ENCODE data around the gene HEXIM2.
"Not testable (repeated sequence)": the region's sequence is repeated elsewhere in the genome, so short reads cannot be mapped to it uniquely, and the experiment has no call there.

HEXIM2 gene, protein sequence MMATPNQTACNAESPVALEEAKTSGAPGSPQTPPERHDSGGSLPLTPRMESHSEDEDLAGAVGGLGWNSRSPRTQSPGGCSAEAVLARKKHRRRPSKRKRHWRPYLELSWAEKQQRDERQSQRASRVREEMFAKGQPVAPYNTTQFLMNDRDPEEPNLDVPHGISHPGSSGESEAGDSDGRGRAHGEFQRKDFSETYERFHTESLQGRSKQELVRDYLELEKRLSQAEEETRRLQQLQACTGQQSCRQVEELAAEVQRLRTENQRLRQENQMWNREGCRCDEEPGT

DNA sequence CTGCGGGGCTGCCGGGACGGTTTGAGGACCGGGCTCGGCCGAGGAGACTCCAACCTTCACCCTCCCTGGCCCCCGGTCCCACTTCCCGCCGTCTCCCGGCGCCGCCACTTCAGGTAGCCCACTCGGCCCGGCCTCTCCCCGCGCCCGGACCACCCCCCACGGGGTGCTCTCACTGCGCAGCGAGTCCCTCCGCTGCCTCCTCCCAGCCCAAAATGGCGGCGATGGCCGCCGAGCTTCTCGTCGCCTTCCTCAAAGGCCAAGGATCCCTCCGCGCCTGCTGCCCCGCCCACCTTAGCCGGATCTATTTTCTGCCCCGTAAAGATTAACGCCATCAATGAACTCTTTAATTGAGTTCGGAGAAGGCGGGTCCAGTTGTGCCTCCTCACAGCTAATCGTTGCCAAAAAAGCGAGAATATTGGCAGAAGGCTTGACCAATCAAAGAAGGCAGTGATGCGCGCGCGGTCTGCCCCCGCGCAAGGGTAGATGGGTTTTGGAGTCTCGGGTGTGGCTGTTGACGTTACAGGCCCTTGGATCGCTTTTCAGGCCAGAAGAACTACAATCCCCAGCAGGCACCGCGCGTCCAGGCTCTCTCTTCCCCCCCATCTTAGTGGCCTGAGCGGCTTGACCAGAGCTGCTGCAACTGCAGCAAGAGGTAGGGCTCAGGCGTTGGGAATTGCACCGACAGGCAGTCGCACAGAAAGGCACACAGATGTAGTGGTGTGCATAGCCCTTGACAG lies at the start of gene HEXIM2:
HEXIM2 (plus strand) TSS at position 588 of the 737 bp plus-strand sequence. CDS start 919 bp downstream, outside the sequence.
- DNase-seq (ENCODE audit: low read depth in 2 of 2), result peak; percentile 93 to 98

DNA sequence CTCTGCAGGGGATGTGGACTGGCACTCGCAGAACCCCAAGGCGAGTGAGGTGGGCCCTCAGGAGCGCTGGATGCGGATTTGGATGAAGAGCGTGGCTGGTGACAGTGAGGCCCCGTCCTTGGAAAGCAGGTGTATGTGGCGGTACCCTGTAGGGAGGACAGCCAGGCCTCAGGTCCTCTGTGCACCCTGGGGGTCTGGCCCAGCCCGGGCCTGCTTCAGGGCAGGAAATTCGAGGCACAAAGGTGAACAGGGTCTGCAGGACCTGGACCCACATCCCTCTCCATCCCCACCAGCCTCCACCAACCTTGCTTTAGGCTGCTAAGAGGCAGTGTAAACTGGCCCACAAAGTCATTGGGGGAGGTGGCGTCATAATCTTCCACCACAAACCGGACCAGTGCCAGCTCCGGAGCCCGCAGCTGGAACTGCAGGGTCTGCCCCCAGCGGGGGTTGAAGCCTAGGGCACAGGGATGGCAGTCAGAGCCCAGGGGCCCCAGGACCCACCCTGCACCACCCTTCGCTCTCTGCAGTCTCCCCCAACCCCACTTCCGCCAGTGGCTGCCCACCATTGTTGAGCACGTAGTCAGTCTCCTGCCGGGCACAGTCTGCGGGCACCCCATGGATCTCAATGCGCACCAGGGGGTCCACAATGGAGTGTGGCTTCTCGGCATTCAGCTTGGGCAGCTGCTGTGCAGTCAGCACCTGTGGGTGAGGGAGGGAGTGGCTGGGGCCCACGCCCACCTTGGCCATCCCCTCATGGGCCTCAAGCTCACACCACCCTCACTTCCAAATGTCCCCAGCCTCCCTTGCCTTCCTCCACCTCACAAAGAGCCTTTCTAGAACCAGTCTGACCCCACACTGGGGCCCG lies 48.9 kb upstream of the HEXIM2 start:
- no peak for DNase-seq (ENCODE audit: low read depth in 2 of 2)

DNA sequence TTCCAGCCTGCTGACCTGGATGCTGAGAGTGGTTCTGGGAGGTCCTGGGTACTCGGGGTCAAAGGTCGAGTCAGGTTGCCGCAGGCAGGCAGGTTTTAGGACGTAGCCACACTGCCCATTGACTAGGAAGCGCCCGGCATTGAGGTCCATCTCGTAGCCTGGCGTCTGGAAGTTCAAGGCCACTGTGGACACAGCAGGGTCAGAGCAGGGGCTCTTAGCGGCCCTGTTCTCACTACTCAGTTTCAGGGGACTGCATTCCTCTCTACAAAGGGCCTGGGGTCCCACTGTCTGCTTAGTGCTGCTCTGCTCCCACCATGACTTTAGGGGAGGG lies 48.3 kb upstream of the HEXIM2 start:
- DNase-seq (ENCODE audit: low read depth in 2 of 2), result no peak

DNA sequence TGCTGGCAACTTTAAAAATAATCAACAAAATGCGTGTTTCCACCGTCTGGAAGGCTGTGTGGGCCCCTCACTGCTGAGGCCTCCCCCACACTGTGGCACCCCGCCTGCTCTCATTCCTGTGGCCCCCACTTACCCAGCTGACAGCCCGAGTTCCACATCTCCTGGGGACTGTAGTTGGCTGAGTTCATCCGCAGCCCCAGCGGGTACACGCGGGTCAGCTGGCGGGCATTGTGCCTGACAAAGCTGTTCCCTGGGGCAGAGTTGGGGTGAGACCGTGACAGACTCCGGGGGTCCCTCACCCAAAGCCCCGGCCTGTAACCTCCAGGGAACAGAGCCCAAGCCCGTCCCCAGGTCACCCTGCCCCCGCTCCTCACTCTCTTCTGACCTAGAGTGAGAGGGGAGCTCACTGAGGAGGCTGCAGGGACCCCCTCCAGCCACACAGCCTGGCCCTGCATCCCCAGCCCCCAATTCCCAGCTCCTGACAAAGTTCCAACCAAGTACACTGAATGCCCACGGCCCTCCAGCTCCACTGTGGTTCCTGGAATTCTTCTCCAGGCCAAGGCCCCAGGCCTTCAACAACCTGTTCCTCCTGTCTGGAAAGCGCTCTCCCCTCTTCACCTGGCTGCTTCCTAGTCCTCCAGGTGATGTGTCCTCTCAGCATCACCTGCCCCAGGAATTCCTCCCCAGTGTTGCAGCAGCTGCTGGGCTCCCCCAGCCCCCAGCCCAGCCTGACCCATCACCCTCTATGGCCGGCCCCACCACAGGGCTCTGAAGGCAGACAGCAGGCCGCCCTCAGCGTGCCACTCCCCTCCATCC lies 47.4 kb upstream of the HEXIM2 start:
- DNase-seq (ENCODE audit: low read depth in 2 of 2), result no peak

DNA sequence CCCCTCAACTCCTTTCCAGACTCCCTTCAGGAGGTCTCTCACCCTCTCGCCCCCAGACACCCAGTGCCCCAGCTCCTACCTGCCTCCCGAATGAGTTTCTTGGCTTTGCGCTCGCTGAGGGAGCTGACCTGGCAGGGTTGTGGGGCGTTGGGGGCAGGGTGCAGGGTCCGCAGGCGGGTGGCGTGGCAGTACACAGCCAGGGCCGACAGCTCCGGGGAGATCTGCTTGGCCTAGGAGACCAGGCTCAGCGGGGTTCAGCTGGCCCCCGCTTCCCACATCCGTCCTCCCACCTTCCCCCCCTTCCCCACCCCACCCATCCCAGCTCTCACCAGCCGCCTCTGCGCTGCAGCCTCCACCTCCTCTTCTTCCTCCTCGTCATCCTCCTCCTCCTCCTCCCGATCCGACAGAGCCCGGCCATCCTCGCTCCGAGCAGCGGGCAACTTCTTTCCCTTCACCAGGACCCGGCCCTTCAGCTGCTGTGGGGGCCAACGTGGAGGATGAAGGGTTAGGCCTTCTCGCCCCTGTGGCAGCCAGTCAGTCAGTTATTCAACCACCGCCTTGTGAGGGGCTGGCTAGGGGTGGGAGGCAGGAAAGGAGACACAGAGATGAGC lies 46.6 kb upstream of the HEXIM2 start:
- no peak for DNase-seq (ENCODE audit: low read depth in 2 of 2)

DNA sequence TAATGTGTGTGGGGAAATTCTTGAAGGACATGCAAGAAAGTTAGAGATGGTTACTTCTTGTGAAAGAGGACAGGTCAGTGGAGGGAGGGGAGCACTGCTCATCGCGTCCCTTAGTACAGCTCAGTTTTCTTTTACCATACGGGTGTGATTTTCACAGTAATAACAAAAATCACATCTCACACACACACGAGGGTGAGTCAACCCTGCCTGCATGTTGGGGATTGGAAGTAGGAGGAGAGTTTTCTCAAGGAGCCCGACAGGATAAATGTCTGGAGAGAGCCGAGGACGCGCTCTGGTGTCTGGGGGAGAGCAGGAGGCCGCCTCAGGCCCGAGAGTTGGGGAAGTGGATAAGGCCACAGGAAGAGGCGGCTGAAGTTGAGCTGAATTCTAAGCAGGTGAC lies 45.8 kb upstream of the HEXIM2 start:
- no peak for DNase-seq (ENCODE audit: low read depth in 2 of 2)

DNA sequence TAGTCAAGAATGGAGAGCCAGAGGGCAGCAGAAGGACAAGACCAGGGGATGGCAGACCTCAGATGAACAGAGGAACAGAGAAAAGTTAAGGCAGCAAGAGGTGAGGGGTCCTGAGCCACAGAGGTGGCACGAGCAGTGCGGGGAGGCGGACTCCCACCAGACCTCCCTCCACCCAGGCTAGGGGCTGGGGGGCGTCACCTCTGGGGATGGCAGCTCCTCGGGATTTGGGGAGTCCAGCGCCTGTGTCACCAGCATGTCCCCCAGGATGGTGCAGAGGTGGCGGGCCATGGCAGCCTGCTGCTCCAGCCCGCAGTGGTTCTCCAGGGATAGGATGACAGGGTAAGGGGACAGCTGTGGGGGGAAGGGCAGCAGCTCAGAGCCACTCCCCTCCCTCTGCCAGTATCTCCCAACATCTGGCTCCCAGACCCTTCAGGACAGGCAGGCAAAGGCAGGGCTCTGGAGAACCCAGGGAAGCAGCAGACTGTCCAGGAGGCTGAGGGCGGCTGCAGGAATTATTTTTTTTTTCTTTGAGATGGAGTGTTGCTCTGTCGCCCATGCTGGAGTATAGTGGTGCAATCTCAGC lies 45.1 kb upstream of the HEXIM2 start:
- no peak for DNase-seq (ENCODE audit: low read depth in 2 of 2)

DNA sequence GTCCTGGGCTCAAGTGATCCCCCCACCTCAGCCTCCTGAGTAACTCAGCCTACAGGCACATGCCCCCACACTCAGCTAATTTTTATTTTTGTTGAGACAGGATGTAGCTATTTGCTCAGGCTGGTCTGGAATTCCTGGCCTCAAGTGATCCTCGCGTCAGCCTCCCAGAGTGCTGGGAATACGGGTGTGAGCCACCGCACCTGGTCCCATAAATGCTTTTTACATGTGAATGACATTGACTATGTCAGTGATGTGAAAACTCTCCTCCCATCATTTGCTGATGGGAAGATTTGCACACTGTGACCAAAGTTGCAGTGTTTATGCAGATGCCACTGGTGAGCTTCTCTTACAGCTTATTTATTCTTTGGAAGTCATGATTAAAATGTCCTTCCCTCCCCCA lies 44.3 kb upstream of the HEXIM2 start:
- DNase-seq (ENCODE audit: low read depth in 2 of 2), result no peak

DNA sequence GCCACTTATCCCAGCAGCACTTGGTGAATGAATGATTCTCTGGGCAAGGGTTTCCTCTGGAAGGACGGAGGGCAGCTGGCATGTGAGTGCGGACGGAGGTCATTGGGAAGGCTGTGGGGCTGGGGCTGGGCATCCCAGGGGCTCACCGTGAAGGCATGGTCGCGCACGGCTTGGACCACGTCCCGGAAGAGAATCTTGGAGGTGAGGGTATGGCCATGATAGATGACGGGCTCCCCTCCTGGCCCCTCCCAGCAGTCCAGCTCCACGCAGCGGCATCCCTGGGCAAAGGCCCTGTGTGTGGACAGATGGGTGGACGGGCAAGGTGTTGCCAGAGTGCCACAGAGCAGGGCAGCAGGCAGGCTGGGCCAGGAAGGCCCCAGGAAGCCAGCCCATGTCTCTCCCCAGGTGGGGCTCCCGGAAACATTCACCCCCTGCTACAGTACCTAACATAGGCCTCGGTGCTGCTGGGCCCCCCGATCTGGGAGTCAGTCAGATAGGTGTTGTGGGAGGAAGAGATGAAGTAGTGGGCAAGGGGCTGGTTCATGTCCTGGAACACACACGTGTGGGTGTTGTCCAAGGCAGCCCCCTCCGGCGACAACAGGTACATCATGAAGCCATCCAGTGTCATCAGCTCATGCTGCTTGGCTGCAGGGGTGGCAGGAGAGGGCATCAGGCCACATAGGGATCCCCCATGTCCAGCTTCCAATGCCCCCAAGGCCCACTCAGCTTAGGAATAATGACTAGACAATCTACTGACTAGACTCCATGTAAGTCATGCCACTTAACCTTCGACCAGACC lies 43.6 kb upstream of the HEXIM2 start:
- no peak for DNase-seq (ENCODE audit: low read depth in 2 of 2)

DNA sequence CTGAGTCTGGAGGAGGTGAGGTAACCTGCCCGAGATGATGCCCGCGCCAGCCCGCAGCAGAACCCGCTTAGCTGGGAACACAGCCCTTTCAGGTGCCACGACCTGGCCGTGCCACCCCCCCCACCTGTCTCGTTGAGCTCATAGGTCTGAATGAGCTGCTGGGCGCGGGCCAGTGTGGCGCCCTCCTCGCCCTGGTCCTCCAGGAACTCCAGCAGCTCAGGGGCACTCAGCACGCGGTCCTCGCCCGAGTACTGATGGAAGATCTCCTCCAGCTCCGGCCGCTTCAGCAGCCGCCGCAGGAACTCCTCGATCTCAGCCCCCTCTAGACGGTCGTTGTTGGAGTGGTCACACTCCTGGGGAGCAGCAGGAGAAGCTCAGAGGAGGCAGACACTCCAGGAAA lies 43.0 kb upstream of the HEXIM2 start:
- no peak for DNase-seq (ENCODE audit: low read depth in 2 of 2)

DNA sequence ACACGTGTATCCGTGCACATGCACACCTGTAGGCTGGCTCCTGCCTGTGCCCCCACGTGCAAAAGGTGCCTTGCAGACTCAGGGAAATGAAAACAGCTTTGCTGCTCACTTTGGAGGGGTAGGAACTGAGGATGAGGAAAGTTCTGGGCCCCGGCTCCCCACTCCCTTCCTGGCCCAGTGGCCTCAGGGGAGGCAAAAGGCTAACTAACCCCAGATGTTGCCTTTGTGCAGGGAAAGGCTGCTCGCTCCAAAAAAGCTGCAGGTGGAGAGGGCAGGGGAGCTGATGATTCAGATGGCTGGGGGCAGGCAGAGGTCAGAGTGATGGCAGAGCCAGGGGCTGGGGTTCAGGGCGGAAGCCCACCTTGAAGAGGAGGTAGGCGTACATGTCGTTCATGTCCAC lies 41.7 kb upstream of the HEXIM2 start:
- DNase-seq (ENCODE audit: low read depth in 2 of 2), result no peak

DNA sequence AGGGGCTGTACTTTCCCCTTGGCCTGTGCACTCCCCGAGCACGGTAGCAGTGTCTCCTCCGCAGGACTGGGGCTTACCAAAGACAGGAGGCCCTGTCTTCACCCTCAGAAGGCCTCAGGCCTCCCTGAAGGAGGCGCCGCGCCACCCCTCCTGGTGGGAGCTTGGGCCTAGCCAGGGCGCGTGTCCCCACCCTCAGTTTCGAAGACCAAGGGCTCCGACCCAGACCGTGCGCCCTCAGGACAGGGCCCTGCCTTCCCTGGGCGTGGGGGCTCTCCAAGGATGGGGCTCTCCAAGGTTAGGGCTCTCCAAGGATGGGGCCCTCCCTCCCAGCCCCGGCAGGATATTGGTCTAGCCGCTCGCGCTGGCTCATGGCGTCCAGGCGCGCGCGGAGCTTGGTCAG lies 41.1 kb upstream of the HEXIM2 start:
- no peak for DNase-seq (ENCODE audit: low read depth in 2 of 2)

DNA sequence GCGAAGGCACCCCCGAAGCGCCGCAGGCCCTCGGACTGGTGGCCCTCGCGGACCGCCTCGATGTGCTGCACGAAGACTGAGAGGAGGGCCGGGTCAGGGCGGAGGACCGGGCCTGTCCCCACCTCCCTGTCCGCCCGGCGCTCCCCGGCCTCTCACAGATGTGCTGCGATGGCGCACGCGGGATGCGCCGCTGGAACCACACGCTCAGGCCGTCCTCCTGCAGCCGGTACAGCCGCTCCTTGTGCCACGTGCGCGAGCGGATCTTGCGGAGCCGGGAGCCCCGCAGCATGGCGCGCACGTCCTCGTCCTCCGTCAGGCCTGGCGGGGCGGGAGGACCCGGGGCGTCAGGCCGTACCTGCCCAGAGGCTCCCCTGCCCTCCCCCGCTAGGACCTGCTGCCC lies 40.6 kb upstream of the HEXIM2 start:
- no peak for DNase-seq (ENCODE audit: low read depth in 2 of 2)

DNA sequence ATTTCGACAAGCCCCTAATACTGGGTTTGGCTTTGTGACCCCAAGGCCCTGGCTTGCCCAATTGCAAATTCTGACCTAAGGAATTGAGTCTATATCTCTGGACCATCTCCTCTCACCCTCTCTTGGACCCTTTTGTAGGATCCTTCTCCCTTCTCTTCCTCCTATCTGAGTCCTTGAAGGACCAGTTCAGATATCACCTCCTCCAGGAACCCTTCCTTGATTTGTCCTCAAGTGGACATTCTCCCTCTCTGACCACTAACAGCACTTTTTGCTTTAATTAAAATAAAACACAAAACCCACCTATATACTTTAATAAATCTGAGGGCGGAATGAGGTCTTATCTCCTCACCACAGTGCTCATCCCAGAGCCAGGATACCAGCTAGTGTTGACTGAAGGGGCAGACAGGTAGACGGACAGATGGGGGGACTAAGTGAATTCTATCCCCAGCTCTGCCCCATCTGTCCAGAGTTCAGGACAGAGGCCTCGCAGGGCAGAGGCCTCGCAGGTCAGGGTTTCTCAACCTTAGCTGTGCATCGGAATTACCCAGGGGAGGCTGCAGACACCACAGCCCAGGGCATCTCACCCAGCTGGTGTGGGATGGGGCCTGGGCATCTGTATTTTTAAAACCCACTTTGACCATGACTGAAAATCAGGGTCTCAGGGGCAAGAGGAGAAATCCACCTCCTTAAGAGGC lies 38.5 kb upstream of the HEXIM2 start:
- no peak for DNase-seq (ENCODE audit: low read depth in 2 of 2)

DNA sequence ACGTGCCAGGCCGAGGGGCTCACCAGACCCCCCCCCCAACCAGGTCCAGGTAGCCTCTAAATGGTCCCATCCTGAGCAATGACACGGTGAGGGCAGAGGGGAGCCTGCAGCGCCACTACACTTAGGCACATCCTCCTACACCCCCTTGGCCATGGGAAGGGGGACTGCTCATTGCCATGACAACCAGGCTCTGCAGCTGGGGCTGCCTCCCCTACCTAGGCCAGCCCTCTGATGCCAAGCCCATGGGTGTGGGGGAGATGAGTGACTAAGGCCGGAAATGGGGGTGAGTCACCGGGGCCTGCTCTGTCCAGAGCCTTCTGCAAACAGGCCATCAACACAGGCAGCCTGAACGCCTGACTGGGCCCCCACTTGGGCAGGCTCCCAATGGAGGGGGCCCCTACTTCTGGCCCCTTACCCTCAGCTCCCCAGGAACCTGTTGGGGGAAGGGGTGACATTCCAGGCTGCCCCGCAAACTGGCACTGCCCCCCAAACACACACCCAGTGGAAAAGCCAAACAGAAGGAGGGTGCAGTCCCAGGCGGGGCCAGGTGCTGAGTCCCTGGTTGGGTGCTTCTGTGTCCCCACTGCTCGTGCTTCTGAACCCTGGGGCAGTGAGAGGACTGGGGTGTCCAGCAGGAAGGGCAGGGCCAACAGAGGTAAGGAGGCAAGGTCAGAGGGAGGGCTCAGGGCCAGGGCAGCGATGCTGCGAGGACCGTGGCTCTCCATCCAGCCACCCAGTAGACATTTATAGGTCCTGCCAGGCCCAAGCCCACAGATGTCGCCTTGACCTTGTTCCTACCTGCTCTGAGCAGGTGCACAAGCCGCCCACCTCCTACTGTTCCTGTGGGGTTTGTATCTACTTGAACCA lies 37.5 kb upstream of the HEXIM2 start:
- DNase-seq (ENCODE audit: low read depth in 2 of 2), result no peak

DNA sequence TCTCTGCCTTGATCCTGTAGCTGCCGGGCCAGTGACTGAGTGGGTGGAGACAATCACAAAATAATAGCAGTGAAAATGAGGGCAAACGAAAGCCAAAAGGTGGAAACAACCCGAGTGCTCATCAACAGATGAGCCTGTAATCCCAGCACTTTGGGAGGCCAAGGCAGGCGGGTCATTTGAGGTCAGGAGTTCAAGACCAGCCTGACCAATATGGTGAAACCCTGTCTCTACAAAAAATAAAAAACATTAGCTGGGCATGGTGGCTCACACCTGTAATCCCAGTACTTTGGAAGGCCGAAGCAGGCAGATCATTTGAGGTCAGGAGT lies 36.9 kb upstream of the HEXIM2 start:
- DNase-seq (ENCODE audit: low read depth in 2 of 2), result not testable (repeated sequence)

DNA sequence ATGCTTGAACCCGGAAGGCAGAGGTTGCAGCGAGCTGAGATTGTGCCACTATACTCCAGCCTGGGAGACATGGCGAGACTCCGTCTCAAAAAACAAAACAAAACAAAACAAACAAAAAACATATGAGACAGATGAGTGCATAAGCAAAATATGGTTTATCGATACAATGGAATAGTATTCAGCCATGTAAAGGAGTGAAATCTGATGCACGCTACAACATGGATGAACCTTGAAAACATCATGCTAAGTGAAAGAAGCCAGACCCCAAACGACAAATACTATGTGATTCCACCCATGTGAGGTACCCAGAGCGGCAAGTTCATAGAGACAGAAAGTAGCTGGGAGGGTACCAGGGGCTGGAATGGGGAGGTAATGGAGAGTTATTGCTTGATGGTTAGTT lies 36.2 kb upstream of the HEXIM2 start:
- no peak for DNase-seq (ENCODE audit: low read depth in 2 of 2)

DNA sequence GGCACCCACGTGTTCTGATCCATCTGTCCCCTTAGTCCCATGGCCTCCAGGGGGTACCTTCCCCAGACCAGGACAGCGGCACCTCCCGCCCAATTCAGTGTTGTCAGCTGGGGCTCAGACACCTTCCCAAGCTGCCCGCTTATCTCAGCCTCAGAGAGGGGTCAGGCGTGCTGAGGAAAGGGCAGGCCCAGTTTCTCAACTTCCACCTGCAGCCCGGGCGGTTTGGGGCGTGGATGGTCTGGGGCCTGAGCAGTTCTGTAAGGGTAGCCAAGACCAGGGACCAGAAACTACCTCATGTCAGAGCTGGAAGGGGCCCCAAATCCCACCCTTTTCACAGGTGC lies 34.5 kb upstream of the HEXIM2 start:
- no peak for DNase-seq (ENCODE audit: low read depth in 2 of 2)

Data from stimulated activated CD4-positive, alpha-beta T cell treated with anti-CD3 and anti-CD28 coated beads, Interleukin-12 subunit alpha, Interleukin-12 subunit beta, amount 100 ng/mL, for 24 hours (primary cell).